Trophoblast cell (in vitro differentiated cells and primary cell): Measurements from ENCODE around the gene HECW1.

Source experiments
- DNase-seq, 2 donors: peaks; one replicate each; pipeline ENCODE4 v3.0.0-alpha.2; 2016
- H2AFZ ChIP-seq: 2 replicates; pipeline ENCODE4 v1.6.1; 2013; ENCODE audit warnings: low read length, moderate library complexity, mild to moderate bottlenecking; ENCODE audit not compliant: insufficient read depth, poor library complexity
- H2AK5ac ChIP-seq: 2 replicates; pipeline ENCODE4 v1.6.1; 2013; ENCODE audit warnings: mild to moderate bottlenecking, low read length
- H2BK120ac ChIP-seq: 2 replicates; pipeline ENCODE4 v1.6.1; 2013; ENCODE audit warnings: low read length, mild to moderate bottlenecking, moderate library complexity; ENCODE audit not compliant: insufficient read depth, poor library complexity
- H2BK12ac ChIP-seq: 2 replicates; pipeline ENCODE4 v1.6.1; 2013; ENCODE audit warnings: mild to moderate bottlenecking, low read length, moderate library complexity
- H2BK5ac ChIP-seq: 2 replicates; pipeline ENCODE4 v1.6.1; 2013; ENCODE audit warnings: low read length, low read depth, moderate library complexity, mild to moderate bottlenecking; ENCODE audit not compliant: poor library complexity
- H3K14ac ChIP-seq: 2 replicates; pipeline ENCODE4 v1.6.1; 2013; ENCODE audit warnings: mild to moderate bottlenecking, low read length
- H3K18ac ChIP-seq: 2 replicates; pipeline ENCODE4 v1.6.1; 2013; ENCODE audit warnings: mild to moderate bottlenecking, low read length
- H3K23ac ChIP-seq: 2 replicates; pipeline ENCODE4 v1.6.1; 2013; ENCODE audit warnings: low read length
- H3K27ac ChIP-seq: 2 replicates; pipeline ENCODE4 v1.5.1; 2013; ENCODE audit warnings: low read depth, mild to moderate bottlenecking, inconsistent platforms, low read length, moderate library complexity
- H3K27me3 ChIP-seq: 2 replicates; pipeline ENCODE4 v1.6.1; 2013; ENCODE audit warnings: inconsistent platforms, mild to moderate bottlenecking, low read length, moderate library complexity; ENCODE audit not compliant: insufficient read depth
- H3K36me3 ChIP-seq, 2 experiments: 1 replicate in 1 of 2; 2 replicates in 1 of 2; pipeline ENCODE4 v1.6.1; 2013; ENCODE audit warnings: low read length in 2 of 2, mild to moderate bottlenecking in 2 of 2, moderate library complexity in 1 of 2; ENCODE audit not compliant: insufficient read depth in 2 of 2, control insufficient read depth in 1 of 2
- H3K4ac ChIP-seq: 2 replicates; pipeline ENCODE4 v1.6.1; 2013; ENCODE audit warnings: low read depth, mild to moderate bottlenecking, low read length, moderate library complexity
- H3K4me1 ChIP-seq, 2 experiments: 1 replicate in 1 of 2; 2 replicates in 1 of 2; pipeline ENCODE4 v1.6.1; 2013; ENCODE audit warnings: low read length in 2 of 2, mild to moderate bottlenecking in 2 of 2, moderate library complexity in 1 of 2; ENCODE audit not compliant: insufficient read depth in 2 of 2, control insufficient read depth in 1 of 2
- H3K4me2 ChIP-seq: 2 replicates; pipeline ENCODE4 v1.6.1; 2013; ENCODE audit warnings: inconsistent platforms, mild to moderate bottlenecking, low read length, moderate library complexity
- H3K4me3 ChIP-seq: 2 replicates; pipeline ENCODE4 v1.5.1; 2013; ENCODE audit warnings: mild to moderate bottlenecking, low read depth, low read length, inconsistent platforms
- H3K79me1 ChIP-seq: one replicate; pipeline ENCODE4 v1.6.1; 2013; ENCODE audit warnings: low read length
- H3K79me2 ChIP-seq: 2 replicates; pipeline ENCODE4 v1.6.1; 2013; ENCODE audit warnings: low read length, mild to moderate bottlenecking; ENCODE audit not compliant: control insufficient read depth, insufficient read depth, poor library complexity
- H3K9ac ChIP-seq: 2 replicates; pipeline ENCODE4 v1.6.1; 2013; ENCODE audit warnings: mild to moderate bottlenecking, low read length
- H3K9me3 ChIP-seq: 2 replicates; pipeline ENCODE4 v1.6.1; 2013; ENCODE audit warnings: low read depth, mild to moderate bottlenecking, control low read depth, inconsistent platforms, low read length; ENCODE audit not compliant: insufficient read depth
- H4K12ac ChIP-seq: 2 replicates; pipeline ENCODE4 v1.6.1; 2013; ENCODE audit warnings: low read depth, mild to moderate bottlenecking, low read length, moderate library complexity
- H4K8ac ChIP-seq: 2 replicates; pipeline ENCODE4 v1.6.1; 2013; ENCODE audit warnings: low read depth, mild to moderate bottlenecking, low read length, moderate library complexity
- H4K91ac ChIP-seq: one replicate; pipeline ENCODE4 v1.6.1; 2013; ENCODE audit warnings: low read depth, mild to moderate bottlenecking, low read length, moderate library complexity
- WGBS: extraction: QIAGEN DNeasy Blood & Tissue Kit; methylation state at CpG from one replicate; pipeline ENCODE4 v1.1.7; 2013; ENCODE audit warnings: missing lambda C conversion rate; ENCODE audit not compliant: insufficient read length, insufficient coverage; ENCODE audit errors: extremely low coverage; 5-methylcytosine and 5-hydroxymethylcytosine counted together

Gene HECW1

GRCh38 chr7:43278088-43278644 is 165.7 kb downstream of the HECW1 start:
- H3K27me3 ChIP-seq, result no peaks in the 10 kb centered on the region
- H2AK5ac ChIP-seq, result no peak overlapping the region
- no peak overlapping the region for H4K8ac ChIP-seq
- H3K18ac ChIP-seq, result no peak overlapping the region
- WGBS, result no CpG with 5 or more reads among the region's 10 CpGs
- no peaks in the 10 kb centered on the region for H3K79me2 ChIP-seq
- no peak overlapping the region for H4K12ac ChIP-seq
- no peaks in the 10 kb centered on the region for H3K4me1 ChIP-seq
- DNase-seq, result no peak
- H3K14ac ChIP-seq, result no peak overlapping the region
- no peak overlapping the region for H3K9ac ChIP-seq
- no peak overlapping the region for H3K27ac ChIP-seq
- H2BK120ac ChIP-seq, result no peak overlapping the region
- no peak overlapping the region for H2AFZ ChIP-seq
- H3K4me3 ChIP-seq, result no peak overlapping the region
- no peaks in the 10 kb centered on the region for H3K36me3 ChIP-seq
- H3K4me2 ChIP-seq, result no peak overlapping the region
- H4K91ac ChIP-seq, result no peak overlapping the region
- no peak overlapping the region for H2BK5ac ChIP-seq
- H3K9me3 ChIP-seq, result no peaks in the 10 kb centered on the region
- H3K4ac ChIP-seq, result no peak overlapping the region
- no peak overlapping the region for H3K23ac ChIP-seq
- H2BK12ac ChIP-seq, result no peak overlapping the region
- no peaks in the 10 kb centered on the region for H3K79me1 ChIP-seq

GRCh38 chr7:43281268-43281667 is 168.8 kb downstream of the HECW1 start:
- Histone ChIP-seq H3K9ac (no peak overlapping the region), H3K18ac (no peak overlapping the region), H3K79me1 (no peaks in the 10 kb centered on the region), H3K4me3 (no peak overlapping the region), H2BK12ac (no peak overlapping the region), H2BK120ac (no peak overlapping the region), H3K79me2 (no peaks in the 10 kb centered on the region), H3K14ac (no peak overlapping the region), H2AFZ (no peak overlapping the region), H4K91ac (no peak overlapping the region), H2AK5ac (no peak overlapping the region), H3K23ac (no peak overlapping the region), H3K4me1 (no peaks in the 10 kb centered on the region), H3K27ac (no peak overlapping the region), H3K36me3 (no peaks in the 10 kb centered on the region), H3K4ac (no peak overlapping the region), H3K9me3 (no peaks in the 10 kb centered on the region), H4K12ac (no peak overlapping the region), H2BK5ac (no peak overlapping the region), H3K4me2 (no peak overlapping the region), H4K8ac (no peak overlapping the region), H3K27me3 (no peaks in the 10 kb centered on the region)
- no CpG with 5 or more reads among the region's 2 CpGs for WGBS
- no peak for DNase-seq

- H4K8ac ChIP-seq, result no peak overlapping the region
- H4K91ac ChIP-seq, result no peak overlapping the region
- no peaks in the 10 kb centered on the region for H3K79me2 ChIP-seq
- no peak overlapping the region for H3K4ac ChIP-seq
- H2BK120ac ChIP-seq, result no peak overlapping the region
- H3K79me1 ChIP-seq, result no peaks in the 10 kb centered on the region
- H3K14ac ChIP-seq, result no peak overlapping the region
- H3K9me3 ChIP-seq, result no peaks in the 10 kb centered on the region
- DNase-seq, result no peak
- H3K4me3 ChIP-seq, result no peak overlapping the region
- no CpG with 5 or more reads among the region's 5 CpGs for WGBS
- H3K23ac ChIP-seq, result no peak overlapping the region
- H2BK5ac ChIP-seq, result no peak overlapping the region
- no peaks in the 10 kb centered on the region for H3K36me3 ChIP-seq
- H3K27ac ChIP-seq, result no peak overlapping the region
- no peak overlapping the region for H2BK12ac ChIP-seq
- no peak overlapping the region for H3K4me2 ChIP-seq
- H2AFZ ChIP-seq, result no peak overlapping the region
- no peak overlapping the region for H3K18ac ChIP-seq
- no peaks in the 10 kb centered on the region for H3K27me3 ChIP-seq
- H3K9ac ChIP-seq, result no peak overlapping the region
- no peak overlapping the region for H2AK5ac ChIP-seq
- H3K4me1 ChIP-seq, result no peaks in the 10 kb centered on the region
- H4K12ac ChIP-seq, result no peak overlapping the region
Measured at GRCh38 chr7:43283706-43284105, 171.3 kb downstream of the HECW1 start.

- Histone ChIP-seq H3K14ac (no peak overlapping the region), H3K36me3 (no peaks in the 10 kb centered on the region), H4K8ac (no peak overlapping the region), H3K4ac (no peak overlapping the region), H2BK120ac (no peak overlapping the region), H2AK5ac (no peak overlapping the region), H2BK5ac (no peak overlapping the region), H3K4me2 (no peak overlapping the region), H3K4me3 (no peak overlapping the region), H3K9ac (no peak overlapping the region), H4K12ac (no peak overlapping the region), H3K9me3 (peaks cover 8% of the 10 kb centered on the region), H3K4me1 (peaks cover 0 to 7% of the 10 kb centered on the region in 2 experiments), H3K23ac (no peak overlapping the region), H2AFZ (no peak overlapping the region), H3K27ac (no peak overlapping the region), H2BK12ac (no peak overlapping the region), H3K27me3 (no peaks in the 10 kb centered on the region), H4K91ac (no peak overlapping the region), H3K79me2 (no peaks in the 10 kb centered on the region), H3K18ac (no peak overlapping the region), H3K79me1 (no peaks in the 10 kb centered on the region)
- no CpG with 5 or more reads among the region's 2 CpGs for WGBS
- no peak for DNase-seq
Measured at GRCh38 chr7:43289826-43290225, 177.4 kb downstream of the HECW1 start.
